GM13976 (cell line): ENCODE measurements around the gene BEND5.

ENCODE experiments used
- DNase-seq: peaks from one replicate; pipeline ENCODE4 v3.0.0; 2012; ENCODE audit warnings: low spot score
- CTCF ChIP-seq: IDR thresholded peaks from 2 replicates; pipeline ENCODE4 v1.5.1; 2012; ENCODE audit warnings: borderline replicate concordance, mild to moderate bottlenecking; ENCODE audit not compliant: insufficient read depth; ENCODE audit errors: extremely low read depth, missing control alignments, control extremely low read depth
- in situ Hi-C: fragments of 300-500 bp; cut with MboI; formaldehyde crosslinking; loops from one replicate; pipeline ENCODE4 v1.12.0; 2022; ENCODE audit warnings: low sequenced_read_pairs, mixed read lengths, inconsistent platforms; ENCODE audit not compliant: unreplicated experiment

Gene BEND5

GRCh38 chr1:48718705-48719104 is 58.0 kb downstream of the BEND5 start:
- DNase-seq, result no peak
- in situ Hi-C loops, result no loop called here
- TF ChIP-seq CTCF, result no peak

- in situ Hi-C loops, result no loop called here
- peak; percentile 9 for TF ChIP-seq CTCF
- DNase-seq, result no peak
These were observed 58.5 kb downstream of the BEND5 start for GRCh38 chr1:48718116-48718630.

GRCh38 chr1:48717082-48717481 is 59.6 kb downstream of the BEND5 start:
- no peak for DNase-seq
- no peak for TF ChIP-seq CTCF
- in situ Hi-C loops, result no loop called here

- TF ChIP-seq CTCF, result no peak
- DNase-seq, result no peak
- in situ Hi-C loops, result no loop called here
These were observed 60.8 kb downstream of the BEND5 start for GRCh38 chr1:48715921-48716320.

- in situ Hi-C loops, result no loop called here
- no peak for DNase-seq
These were observed 65.8 kb downstream of the BEND5 start for GRCh38 chr1:48710915-48711314.

GRCh38 chr1:48710318-48710717 is 66.4 kb downstream of the BEND5 start:
- no peak for TF ChIP-seq CTCF
- DNase-seq, result no peak
- in situ Hi-C loops, result no loop called here

More at GRCh38 chr1:48710915-48711314, 65.8 kb downstream of the BEND5 start:
- no peak for TF ChIP-seq CTCF

- no peak for TF ChIP-seq CTCF
- DNase-seq, result no peak
- in situ Hi-C loops, result no loop called here
These were observed 72.0 kb downstream of the BEND5 start for GRCh38 chr1:48704736-48705135.
